ENCODE results near the gene DNAJC25.

- TF ChIP-seq CTCF (IDR thresholded peaks at IDR 0.05) (no peak), POLR2A (IDR thresholded peaks at IDR 0.05) (no peak)
These were observed 43.2 kb downstream of the DNAJC25 start for GRCh38 chr9:111674319-111674718.
